Umbilical cord (tissue), 2 donors: ENCODE data around the gene ENTPD8. TPM values are rescaled to one million over a fixed set of nuclear protein-coding genes. Genes with fewer than 3 reads are reported as not detected.
A peak's percentile ranks its signal among the peaks of the same experiment; 100 is the strongest.
"Not testable (repeated sequence)": the region's sequence is repeated elsewhere in the genome, so short reads cannot be mapped to it uniquely, and the experiment has no call there.

Experiments used
- DNase-seq: peaks from one replicate; pipeline ENCODE4 v3.0.0-alpha.2; 2015; ENCODE audit warnings: low spot score
- total RNA-seq: library from RNA; depleted of rRNA; stranded (reverse); fragments of >200 nt; gene quantifications from one replicate; pipeline ENCODE4 v1.2.3, GENCODE V29; 2014; ENCODE audit warnings: low replicate concordance; ENCODE audit not compliant: insufficient read depth

The ENTPD8 gene
- total RNA-seq, 1 donor from 2014 or later, result not detected

- no peak for DNase-seq
Observed at GRCh38 chr9:137476856-137477255, 35.7 kb upstream of the ENTPD8 start.

- no peak for DNase-seq
Observed at GRCh38 chr9:137475666-137476065, 34.5 kb upstream of the ENTPD8 start.

- no peak for DNase-seq
Observed at GRCh38 chr9:137474271-137474670, 33.1 kb upstream of the ENTPD8 start.

GRCh38 chr9:137470785-137471184, 29.6 kb upstream of the ENTPD8 start:
- DNase-seq, result no peak

- DNase-seq, result no peak
Observed at GRCh38 chr9:137467896-137468295, 26.7 kb upstream of the ENTPD8 start.

- no peak for DNase-seq
Observed at GRCh38 chr9:137467161-137467581, 26.0 kb upstream of the ENTPD8 start.

- DNase-seq, result not testable (repeated sequence)
Observed at GRCh38 chr9:137466389-137467085, 25.4 kb upstream of the ENTPD8 start.

GRCh38 chr9:137465720-137466388, 24.7 kb upstream of the ENTPD8 start:
- DNase-seq, result no peak

- no peak for DNase-seq
Observed at GRCh38 chr9:137465000-137465719, 24.0 kb upstream of the ENTPD8 start.

- DNase-seq, result no peak
Observed at GRCh38 chr9:137464291-137464999, 23.3 kb upstream of the ENTPD8 start.

- no peak for DNase-seq
Observed at GRCh38 chr9:137463931-137464290, 22.8 kb upstream of the ENTPD8 start.

- no peak for DNase-seq
Observed at GRCh38 chr9:137462986-137463930, 22.1 kb upstream of the ENTPD8 start.

- no peak for DNase-seq
Observed at GRCh38 chr9:137462396-137462985, 21.3 kb upstream of the ENTPD8 start.

- DNase-seq, result no peak
Observed at GRCh38 chr9:137461663-137462395, 20.7 kb upstream of the ENTPD8 start.

GRCh38 chr9:137461316-137461662, 20.1 kb upstream of the ENTPD8 start:
- no peak for DNase-seq

- DNase-seq, result no peak
Observed at GRCh38 chr9:137460363-137461315, 19.5 kb upstream of the ENTPD8 start.

- DNase-seq, result no peak
Observed at GRCh38 chr9:137459601-137460362, 18.6 kb upstream of the ENTPD8 start.

- peak; percentile 94 for DNase-seq
Observed at GRCh38 chr9:137459152-137459600, 18.0 kb upstream of the ENTPD8 start, which contains the start of gene NSMF. NSMF (minus strand) TSS chr9:137459334; CDS start chr9:137459102, 232 bp downstream.
